H1 (cell line): ENCODE data around the gene TRIM28. TPM values are rescaled to one million over a fixed set of nuclear protein-coding genes. Genes with fewer than 3 reads are reported as not detected.

Source experiments
- CTCF ChIA-PET: fragments of 300-600 bp; sonication (Branson Sonifier 250); formaldehyde crosslinking; loops from one replicate; lab custom pipeline; 2021; ENCODE audit not compliant: partially characterized antibody; lab: Charles Lee
- POLR2A ChIA-PET: fragments of 300-600 bp; sonication (Branson Sonifier 250); formaldehyde crosslinking; loops from one replicate; lab custom pipeline; 2021; ENCODE audit warnings: inconsistent platforms; ENCODE audit not compliant: partially characterized antibody; lab: Charles Lee
- DNase-seq, 2 experiments: peaks; one replicate each; pipeline versions ENCODE4 v3.0.0 to v3.0.0-alpha.2; 2010 to 2022; ENCODE audit warnings: low spot score in 2 of 2, low read depth in 1 of 2, mixed read lengths in 1 of 2
- FAIRE-seq: peaks from 2 replicates; lab custom pipeline; 2011; peaks lifted over from hg19 to GRCh38; lab: Jason Lieb, UNC
- H2AFZ ChIP-seq: 2 replicates; pipeline ENCODE4 v1.8.1; 2012; ENCODE audit warnings: low read length, inconsistent platforms
- H2AK5ac ChIP-seq: 2 replicates; pipeline ENCODE4 v1.6.1; 2013; ENCODE audit warnings: low read depth, low read length
- H2BK120ac ChIP-seq: replicated peaks from 2 replicates; pipeline ENCODE3; 2013; ENCODE audit warnings: low read depth, low read length, inconsistent platforms
- H2BK12ac ChIP-seq: 2 replicates; pipeline ENCODE4 v1.6.1; 2013; ENCODE audit warnings: low read depth, low read length
- H2BK15ac ChIP-seq: 2 replicates; pipeline ENCODE4 v1.6.1; 2013; ENCODE audit warnings: low read length
- H2BK20ac ChIP-seq: 2 replicates; pipeline ENCODE4 v1.6.1; 2013; ENCODE audit warnings: low read length
- H2BK5ac ChIP-seq: 2 replicates; pipeline ENCODE4 v1.6.1; 2013; ENCODE audit warnings: low read depth, low read length
- H3K14ac ChIP-seq: 2 replicates; pipeline ENCODE4 v1.6.1; 2013; ENCODE audit warnings: inconsistent platforms; ENCODE audit not compliant: insufficient read length
- H3K18ac ChIP-seq: 2 replicates; pipeline ENCODE4 v1.6.1; 2013; ENCODE audit warnings: low read length; ENCODE audit errors: extremely low read depth
- H3K23ac ChIP-seq: 2 replicates; pipeline ENCODE4 v1.6.1; 2013; ENCODE audit warnings: inconsistent platforms; ENCODE audit not compliant: insufficient read length
- H3K23me2 ChIP-seq: 2 replicates; pipeline ENCODE4 v1.6.1; 2013; ENCODE audit warnings: low read depth, low read length
- H3K27ac ChIP-seq: 2 replicates; pipeline ENCODE4 v1.6.1; 2011; ENCODE audit warnings: low read depth, low read length, inconsistent platforms
- H3K27me3 ChIP-seq, 4 experiments: replicated peaks in 1 of 4; 1 replicate in 1 of 4; 2 replicates in 3 of 4; pipeline versions ENCODE4 v1.6.1 to v1.8.1; 2011 to 2013; ENCODE audit warnings: low read length in 3 of 4, mild to moderate bottlenecking in 3 of 4, inconsistent platforms in 2 of 4, mixed read lengths in 2 of 4, moderate library complexity in 1 of 4; ENCODE audit not compliant: control insufficient read depth in 3 of 4, insufficient read depth in 3 of 4; ENCODE audit errors: extremely low read depth in 1 of 4
- H3K36me3 ChIP-seq, 4 experiments: 2 replicates each; pipeline versions ENCODE4 v1.6.1 to v1.8.1; 2011 to 2013; ENCODE audit warnings: mild to moderate bottlenecking in 4 of 4, low read length in 3 of 4, moderate library complexity in 2 of 4, control low read depth in 1 of 4, inconsistent platforms in 1 of 4; ENCODE audit not compliant: insufficient read depth in 4 of 4, control insufficient read depth in 2 of 4
- H3K4ac ChIP-seq: replicated peaks from 2 replicates; pipeline ENCODE3; 2013; ENCODE audit warnings: low read length, low read depth, mixed read lengths, inconsistent platforms; ENCODE audit not compliant: insufficient read length
- H3K4me1 ChIP-seq, 4 experiments: replicated peaks in 1 of 4; 1 replicate in 1 of 4; 2 replicates in 3 of 4; pipeline versions ENCODE4 v1.6.1 to v1.8.1; 2011 to 2013; ENCODE audit warnings: low read length in 3 of 4, inconsistent platforms in 2 of 4, mixed read lengths in 1 of 4; ENCODE audit not compliant: insufficient read depth in 4 of 4, control insufficient read depth in 3 of 4
- H3K4me2 ChIP-seq, 2 experiments: 2 replicates each; pipeline versions ENCODE4 v1.6.1 to v1.8.1; 2011 to 2013; ENCODE audit warnings: low read depth in 2 of 2, low read length in 2 of 2, control low read depth in 1 of 2, inconsistent platforms in 1 of 2, mild to moderate bottlenecking in 1 of 2; ENCODE audit not compliant: insufficient read depth in 1 of 2
- H3K4me3 ChIP-seq, 4 experiments: fragments of 200-600, 300-600 bp in 1 of 4; sonication (generic), shearing (Covaris generic), sonication (Bioruptor Twin) in 1 of 4; 2 replicates each; pipeline versions ENCODE4 v1.5.1 to v1.8.1; 2011 to 2016; ENCODE audit warnings: low read length in 4 of 4, low read depth in 3 of 4, control low read depth in 2 of 4, inconsistent platforms in 2 of 4, mild to moderate bottlenecking in 2 of 4, mixed read lengths in 1 of 4, moderate library complexity in 1 of 4; ENCODE audit not compliant: insufficient read depth in 2 of 4; ENCODE audit errors: extremely low read depth in 1 of 4
- H3K56ac ChIP-seq: replicated peaks from 2 replicates; pipeline ENCODE3; 2013; ENCODE audit warnings: low read depth, mild to moderate bottlenecking, mixed read lengths, low read length, inconsistent platforms; ENCODE audit not compliant: insufficient read length
- H3K79me1 ChIP-seq: 2 replicates; pipeline ENCODE4 v1.6.1; 2013; ENCODE audit warnings: low read depth, low read length, control low read depth
- H3K79me2 ChIP-seq, 2 experiments: 2 replicates each; pipeline versions ENCODE4 v1.6.1 to v1.8.1; 2012 to 2013; ENCODE audit warnings: low read length in 2 of 2, mild to moderate bottlenecking in 2 of 2, inconsistent platforms in 1 of 2; ENCODE audit not compliant: insufficient read depth in 2 of 2, control insufficient read depth in 1 of 2
- H3K9ac ChIP-seq, 4 experiments: replicated peaks in 1 of 4; 1 replicate in 1 of 4; 2 replicates in 3 of 4; pipeline versions ENCODE4 v1.6.1 to v1.8.1; 2011 to 2013; ENCODE audit warnings: low read depth in 3 of 4, low read length in 3 of 4, control low read depth in 2 of 4, mild to moderate bottlenecking in 2 of 4, moderate library complexity in 2 of 4, inconsistent platforms in 1 of 4; ENCODE audit errors: extremely low read depth in 1 of 4
- H3K9me3 ChIP-seq, 2 experiments: 2 replicates each; pipeline versions ENCODE4 v1.6.1 to v1.8.1; 2012 to 2013; ENCODE audit warnings: mild to moderate bottlenecking in 2 of 2, moderate library complexity in 2 of 2, control low read depth in 1 of 2, inconsistent platforms in 1 of 2, low read depth in 1 of 2, low read length in 1 of 2, mixed read lengths in 1 of 2; ENCODE audit not compliant: insufficient read depth in 2 of 2
- H4K20me1 ChIP-seq, 2 experiments: replicated peaks in 1 of 2; 2 replicates each; pipeline versions ENCODE3 to v1.8.1; 2011 to 2013; ENCODE audit warnings: inconsistent platforms in 2 of 2, low read length in 2 of 2, mild to moderate bottlenecking in 1 of 2; ENCODE audit not compliant: insufficient read depth in 2 of 2, control insufficient read depth in 1 of 2
- H4K5ac ChIP-seq: 2 replicates; pipeline ENCODE4 v1.6.1; 2013; ENCODE audit warnings: low read length, low read depth, mixed read lengths, inconsistent platforms; ENCODE audit not compliant: insufficient read length
- H4K8ac ChIP-seq: 2 replicates; pipeline ENCODE4 v1.8.0; 2013; ENCODE audit warnings: mild to moderate bottlenecking, moderate library complexity, low read length, inconsistent platforms; ENCODE audit not compliant: insufficient read depth; ENCODE audit errors: extremely low read depth
- H4K91ac ChIP-seq: replicated peaks from 2 replicates; pipeline ENCODE3; 2013; ENCODE audit warnings: low read length, mixed read lengths, inconsistent platforms; ENCODE audit not compliant: insufficient read length
- EP300 ChIP-seq, 2 experiments: IDR thresholded peaks; 1 replicate in 1 of 2; 2 replicates in 1 of 2; pipeline ENCODE4 v1.6.1; 2011 to 2012; ENCODE audit warnings: low read depth in 2 of 2, low read length in 2 of 2, mild to moderate bottlenecking in 2 of 2, borderline replicate concordance in 1 of 2, inconsistent platforms in 1 of 2, moderate library complexity in 1 of 2
- FOSL1 ChIP-seq: IDR thresholded peaks from 2 replicates; pipeline ENCODE4 v1.6.1; 2011; ENCODE audit warnings: mild to moderate bottlenecking, low read depth, low read length, moderate library complexity; ENCODE audit not compliant: insufficient read depth
- HDAC6 ChIP-seq: IDR thresholded peaks from one replicate; pipeline ENCODE4 v1.7.1; 2012; ENCODE audit warnings: low read depth, mild to moderate bottlenecking, inconsistent platforms, low read length, moderate library complexity
- JUND ChIP-seq: IDR thresholded peaks from 2 replicates; pipeline ENCODE4 v1.6.1; 2011; ENCODE audit warnings: mild to moderate bottlenecking, improper control_type of control experiment, low read length
- NRF1 ChIP-seq: IDR thresholded peaks from 2 replicates; pipeline ENCODE4 v1.6.1; 2011; ENCODE audit warnings: mild to moderate bottlenecking, low read depth, low read length, improper control_type of control experiment
- POLR2A ChIP-seq, 2 experiments: IDR thresholded peaks; 1 replicate in 1 of 2; 2 replicates in 1 of 2; pipeline ENCODE4 v1.6.1; 2011; ENCODE audit warnings: low read depth in 2 of 2, low read length in 2 of 2, mild to moderate bottlenecking in 2 of 2; ENCODE audit errors: control extremely low read depth in 1 of 2
- POU5F1 ChIP-seq: IDR thresholded peaks from 2 replicates; pipeline ENCODE4 v1.6.1; 2011; ENCODE audit warnings: low read depth, mild to moderate bottlenecking, low read length, moderate library complexity
- RBBP5 ChIP-seq: IDR thresholded peaks from 2 replicates; pipeline ENCODE4 v1.7.1; 2012; ENCODE audit warnings: low read depth, mild to moderate bottlenecking, inconsistent platforms, low read length, moderate library complexity, borderline replicate concordance
- RFX5 ChIP-seq: IDR thresholded peaks from 2 replicates; pipeline ENCODE4 v1.6.1; 2011; ENCODE audit warnings: low read depth, low read length, improper control_type of control experiment, borderline replicate concordance
- RNF2 ChIP-seq: fragments of 200-900, 300-1000 bp; sonication (generic); IDR thresholded peaks from 2 replicates; pipeline ENCODE4 v1.7.1; 2016; ENCODE audit warnings: borderline replicate concordance, low read depth, mild to moderate bottlenecking, antibody characterized with exemption, low read length; ENCODE audit not compliant: poor library complexity, severe bottlenecking; ENCODE audit errors: missing control alignments
- WGBS, 2 experiments: shearing (Covaris generic) in 1 of 2; methylation state at CpG; one replicate each; pipeline versions ENCODE4 v1.1.6 to v1.1.7; 2013 to 2015; ENCODE audit warnings: low lambda C conversion rate in 2 of 2, mixed read lengths in 2 of 2, inconsistent platforms in 1 of 2, low coverage in 1 of 2, missing lambda C conversion rate in 1 of 2; ENCODE audit not compliant: insufficient replicate concordance in 2 of 2, insufficient coverage in 1 of 2, insufficient read length in 1 of 2; ENCODE audit errors: extremely low coverage in 1 of 2, missing lambda C conversion rate in 1 of 2; 5-methylcytosine and 5-hydroxymethylcytosine counted together
- polyA plus RNA-seq, 7 experiments: library from polyadenylated mRNA; depleted of rRNA in 3 of 7; stranded (reverse) in 5 of 7; unstranded in 2 of 7; fragments of >200 nt in 5 of 7; fragments of 200-250 nt in 2 of 7; gene quantifications; 1 replicate in 5 of 7; 2 replicates in 1 of 7; 4 replicates in 1 of 7; pipeline versions ENCODE4 v1.2.1 to v1.2.3, GENCODE V29; 2011 to 2013; ENCODE audit warnings: missing spikeins in 2 of 7, mixed read lengths in 2 of 7
- total RNA-seq: library from RNA; stranded (reverse); fragmentation: NEBNext Ultra II Directional; extraction: Animal tissue kit (Norgen Biotek cat#: 25700); gene quantifications from 2 replicates; pipeline ENCODE4 v1.2.1, GENCODE V29; 2021

TRIM28 gene
- total and polyA plus RNA-seq, 2 of the 8 experiments (the other 6 are each of a cell fraction or from before 2014, with no cell fraction given) = 1,433 to 1,442 TPM

GRCh38 chr19:58575183-58576041 lies 31.5 kb downstream of the TRIM28 start:
- Histone ChIP-seq H2BK12ac (no peak overlapping the region; the same call in none of the 2 replicates), H3K23ac (no peak overlapping the region), H2AFZ (peak overlapping the region; percentile 72; the same call in 1 of the 2 replicates), H3K14ac (no peak overlapping the region), H3K4me1 (peaks cover 0 to 11% (median 1%) of the 10 kb centered on the region in 4 experiments; a peak in 3 of 7 replicates), H3K4me3 (peak overlapping the region; percentile 71 to 94 (median 78)), H2BK20ac (no peak overlapping the region), H2BK120ac (no peak overlapping the region), H3K27me3 (no peaks in the 10 kb centered on the region), H3K79me2 (peaks cover 0 to 3% of the 10 kb centered on the region in 2 experiments; a peak in 1 of 4 replicates), H3K4me2 (peak overlapping the region; percentile 80 to 98), H3K23me2 (peaks cover 17% of the 10 kb centered on the region), H2BK5ac (peak overlapping the region; percentile 83; the same call in 1 of the 2 replicates), H3K79me1 (no peaks in the 10 kb centered on the region), H4K91ac (peak overlapping the region; percentile 85), H3K9ac (peak overlapping the region; percentile 36 to 71 (median 70)), H2BK15ac (no peak overlapping the region), H3K4ac (no peak overlapping the region), H3K18ac (peak overlapping the region; percentile 81), H4K8ac (peak overlapping the region; percentile 85), H2AK5ac (0 out of 2 replicates have a peak overlapping the region, but pooled peaks have one; percentile 84), H4K5ac (peak overlapping the region; percentile 77), H3K27ac (peak overlapping the region; percentile 64), H4K20me1 (peaks cover 0 to 6% of the 10 kb centered on the region in 2 experiments), H3K9me3 (no peaks in the 10 kb centered on the region), H3K36me3 (peaks cover 0 to 6% (median 4%) of the 10 kb centered on the region in 4 experiments; a peak in 2 of 8 replicates), H3K56ac (no peak overlapping the region)
- FAIRE-seq (no peak), DNase-seq (peak in 1 of 2 experiments; percentile 87)
- ChIA-PET CTCF (interaction anchor here (0.6 to 3.1 kb wide), 5 partner anchors 10 to 58 kb away, joined by 3 to 18 read pairs (median 7); partner anchors contain the start of gene ZBTB45), POLR2A (interaction anchor here (0.6 to 8.4 kb wide), 11 partner anchors 10 to 92 kb away, joined by 3 to 82 read pairs (median 8); partner anchors contain the start of genes CHMP2A, TRIM28, UBE2M and ZBTB45)
- WGBS, 2 experiments = 1% methylated on average over 57 of the region's 66 CpGs; no CpG with 5 or more reads in 1 of the 2 experiments
- TF ChIP-seq HDAC6 (no peak), JUND (no peak), RBBP5 (0 out of 2 replicates have a peak, but pooled peaks have one; percentile 39), NRF1 (peak; percentile 20; the same call in 1 of the 2 replicates), FOSL1 (no peak), POLR2A (IDR thresholded peaks at IDR 0.05; ENCODE audit: control extremely low read depth in 1 of 2, low read depth in 2 of 2, low read length in 2 of 2) (peak in 1 of 2 experiments; percentile 73; a peak in 2 of 3 replicates), POU5F1 (no peak), EP300 (IDR thresholded peaks at IDR 0.05; ENCODE audit: borderline replicate concordance in 1 of 2, low read depth in 2 of 2, low read length in 2 of 2) (0 out of 3 replicates have a peak, but pooled peaks of 1 of the 2 experiments have one; percentile 9), RNF2 (no peak), RFX5 (no peak)
